IPS-20b (cell line): ENCODE data around the gene BCKDHB.
A peak's percentile ranks its signal among the peaks of the same experiment; 100 is the strongest.
"Not testable (repeated sequence)": the region's sequence is repeated elsewhere in the genome, so short reads cannot be mapped to it uniquely, and the experiment has no call there.

Experiments
- H3K27ac ChIP-seq: one replicate; pipeline ENCODE4 v1.5.1; 2013; ENCODE audit warnings: low read length
- H3K27me3 ChIP-seq: 2 replicates; pipeline ENCODE4 v1.6.1; 2013; ENCODE audit warnings: mild to moderate bottlenecking, low read length, inconsistent platforms; ENCODE audit not compliant: insufficient read depth
- H3K36me3 ChIP-seq: 2 replicates; pipeline ENCODE4 v1.6.1; 2013; ENCODE audit warnings: low read depth, mild to moderate bottlenecking, inconsistent platforms, low read length, moderate library complexity; ENCODE audit not compliant: insufficient read depth
- H3K4me1 ChIP-seq: 2 replicates; pipeline ENCODE4 v1.6.1; 2013; ENCODE audit warnings: mild to moderate bottlenecking, control low read depth, inconsistent platforms, low read length, moderate library complexity; ENCODE audit not compliant: insufficient read depth
- H3K4me3 ChIP-seq: 2 replicates; pipeline ENCODE4 v1.5.1; 2013; ENCODE audit warnings: mild to moderate bottlenecking, low read length, inconsistent platforms
- H3K9ac ChIP-seq: 2 replicates; pipeline ENCODE4 v1.6.1; 2013; ENCODE audit warnings: low read depth, mild to moderate bottlenecking, inconsistent platforms, low read length, moderate library complexity
- H3K9me3 ChIP-seq: 2 replicates; pipeline ENCODE4 v1.6.1; 2013; ENCODE audit warnings: mild to moderate bottlenecking, low read depth, low read length, inconsistent platforms; ENCODE audit not compliant: insufficient read depth

The BCKDHB gene

GRCh38 chr6:80106418-80107235 is at the start of gene BCKDHB:
TSS of gene BCKDHB (plus strand) at chr6:80106671. CDS start at chr6:80106694, 23 bp downstream.
- Histone ChIP-seq H3K4me3 (peak within 1 kb of the TSS; percentile 92), H3K4me1 (peaks cover 4% of the 10 kb centered on the region; the same call in 1 of the 2 replicates), H3K9ac (peak within 1 kb of the TSS; percentile 84), H3K27me3 (no peaks in the 10 kb centered on the region), H3K27ac (peak within 1 kb of the TSS; percentile 18), H3K9me3 (no peaks in the 10 kb centered on the region), H3K36me3 (no peaks in the 10 kb centered on the region)

DNA sequence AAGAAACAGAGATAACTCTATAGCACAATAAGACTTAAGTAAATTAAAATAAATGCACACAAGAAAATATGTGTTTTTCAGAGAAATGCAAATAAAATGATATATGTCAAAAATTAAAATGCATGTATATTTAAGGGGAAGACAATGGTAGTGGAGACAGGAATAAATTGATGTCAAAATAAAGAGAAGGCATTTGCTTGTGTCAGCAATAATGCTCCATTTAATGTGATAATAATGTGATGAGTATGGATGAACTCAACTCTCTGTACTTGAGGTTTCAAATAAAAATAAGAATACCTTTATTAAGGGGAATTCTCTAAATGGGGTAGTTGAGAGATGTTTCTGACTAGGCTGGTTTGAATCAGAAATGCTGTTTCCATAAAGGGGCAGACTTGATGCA is 45.7 kb upstream of the BCKDHB start:
- H3K36me3 ChIP-seq = no peaks in the 10 kb centered on the region
- H3K4me3 ChIP-seq = no peak overlapping the region
- H3K4me1 ChIP-seq = peaks cover 3% of the 10 kb centered on the region; the same call in 1 of the 2 replicates
- H3K9ac ChIP-seq = no peak overlapping the region
- H3K9me3 ChIP-seq = no peaks in the 10 kb centered on the region
- H3K27me3 ChIP-seq = no peaks in the 10 kb centered on the region
- H3K27ac ChIP-seq = no peak overlapping the region

DNA sequence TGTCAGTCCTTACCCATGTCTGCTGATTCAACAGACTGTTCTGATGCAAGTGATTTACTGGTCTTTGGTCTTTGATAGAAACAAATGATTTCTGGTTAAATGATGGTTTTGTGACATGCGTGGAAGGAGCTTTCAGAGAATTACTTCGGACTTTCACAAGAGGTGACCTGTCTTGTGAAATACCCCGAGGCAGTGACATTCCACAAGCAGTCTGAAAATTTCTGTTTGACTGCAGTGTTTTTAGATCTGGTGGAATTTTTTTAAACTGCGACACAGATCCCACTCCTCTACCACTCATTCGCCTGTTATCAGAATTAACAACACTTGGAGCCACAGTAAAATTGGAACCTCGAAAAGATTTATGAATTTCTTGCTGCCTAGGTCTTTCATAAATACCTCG is 38.3 kb upstream of the BCKDHB start:
- H3K9ac ChIP-seq, H3K27me3 ChIP-seq, H3K36me3 ChIP-seq, H3K27ac ChIP-seq, H3K9me3 ChIP-seq, H3K4me3 ChIP-seq, H3K4me1 ChIP-seq: not testable (repeated sequence)

- H3K9ac ChIP-seq, H3K4me1 ChIP-seq, H3K27me3 ChIP-seq, H3K27ac ChIP-seq, H3K9me3 ChIP-seq, H3K4me3 ChIP-seq, H3K36me3 ChIP-seq: not testable (repeated sequence)
Measured at GRCh38 chr6:80070431-80070830, 36.0 kb upstream of the BCKDHB start.

DNA sequence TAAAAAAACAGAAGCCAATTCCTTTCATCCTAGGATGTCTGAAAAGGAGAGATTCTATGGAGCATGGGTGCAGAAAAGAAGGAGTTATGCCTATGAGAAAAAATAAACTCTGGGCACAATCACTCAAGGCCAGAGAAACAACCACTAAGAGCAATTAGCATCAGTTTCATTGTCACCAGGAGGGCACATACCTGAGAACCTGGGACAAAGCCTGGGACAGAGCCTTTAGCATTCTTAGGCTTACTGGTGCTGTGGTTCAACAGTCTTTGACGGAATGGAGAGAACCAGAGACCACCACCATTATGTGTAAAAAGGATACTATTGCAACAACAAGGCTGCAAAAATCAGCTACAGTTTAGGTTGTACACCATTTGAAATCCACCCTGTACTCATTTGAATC is 29.4 kb upstream of the BCKDHB start:
- H3K36me3 ChIP-seq = no peaks in the 10 kb centered on the region
- no peak overlapping the region for H3K9ac ChIP-seq
- H3K9me3 ChIP-seq = no peaks in the 10 kb centered on the region
- 0 out of 2 replicates have a peak, but pooled peaks cover 3% of the 10 kb centered on the region for H3K4me1 ChIP-seq
- H3K4me3 ChIP-seq = no peak overlapping the region
- no peak overlapping the region for H3K27ac ChIP-seq
- no peaks in the 10 kb centered on the region for H3K27me3 ChIP-seq

GRCh38 chr6:80088637-80089036 is 17.8 kb upstream of the BCKDHB start:
- no peak overlapping the region for H3K4me3 ChIP-seq
- H3K9ac ChIP-seq = no peak overlapping the region
- no peaks in the 10 kb centered on the region for H3K36me3 ChIP-seq
- H3K27me3 ChIP-seq = no peaks in the 10 kb centered on the region
- H3K27ac ChIP-seq = no peak overlapping the region
- H3K9me3 ChIP-seq = no peaks in the 10 kb centered on the region
- no peaks in the 10 kb centered on the region for H3K4me1 ChIP-seq

- no peak overlapping the region for H3K9ac ChIP-seq
- H3K27ac ChIP-seq = no peak overlapping the region
- H3K4me3 ChIP-seq = no peak overlapping the region
- H3K9me3 ChIP-seq = no peaks in the 10 kb centered on the region
- H3K27me3 ChIP-seq = no peaks in the 10 kb centered on the region
- no peaks in the 10 kb centered on the region for H3K36me3 ChIP-seq
- H3K4me1 ChIP-seq = no peaks in the 10 kb centered on the region
Measured at GRCh38 chr6:80091506-80091905, 15.0 kb upstream of the BCKDHB start.

DNA sequence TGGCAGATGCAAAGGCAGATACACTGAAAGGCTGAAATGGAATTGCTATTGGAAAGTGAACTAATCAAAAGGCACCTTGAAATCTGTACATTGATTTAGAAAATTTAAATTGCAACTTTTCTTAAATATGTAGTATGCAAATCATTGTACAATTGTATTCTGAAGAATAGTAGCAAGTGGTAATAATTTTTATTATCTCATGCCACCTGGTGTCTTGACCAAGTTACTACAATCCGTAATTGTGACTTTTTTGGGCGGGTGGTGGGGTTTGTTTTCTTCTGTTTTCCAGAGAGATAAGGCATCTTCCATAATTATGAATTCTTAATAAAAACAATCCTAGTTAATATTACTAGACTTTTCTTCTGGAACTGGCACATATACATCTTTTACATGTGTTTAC is 12.5 kb upstream of the BCKDHB start:
- no peak overlapping the region for H3K4me3 ChIP-seq
- no peaks in the 10 kb centered on the region for H3K4me1 ChIP-seq
- H3K9me3 ChIP-seq = no peaks in the 10 kb centered on the region
- H3K9ac ChIP-seq = no peak overlapping the region
- H3K27me3 ChIP-seq = no peaks in the 10 kb centered on the region
- H3K36me3 ChIP-seq = no peaks in the 10 kb centered on the region
- H3K27ac ChIP-seq = no peak overlapping the region

DNA sequence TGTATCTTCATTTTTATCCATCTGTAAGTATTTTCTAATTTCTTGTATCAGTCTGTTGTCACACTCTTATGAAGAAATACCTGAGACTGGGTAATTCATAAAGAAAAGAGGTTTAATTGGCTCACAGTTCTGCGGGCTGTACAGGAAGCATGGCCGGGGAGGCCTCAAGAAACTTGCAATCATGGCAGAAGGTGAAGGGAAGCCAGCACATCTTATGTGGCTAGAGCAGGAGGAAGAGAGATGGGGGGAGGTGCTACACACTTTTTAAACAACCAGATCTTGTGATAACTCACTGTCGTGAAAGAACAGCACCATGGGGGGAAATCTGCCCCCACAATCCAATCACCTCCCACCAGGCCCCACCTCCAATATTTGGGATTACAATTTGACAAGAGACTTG is 10.9 kb upstream of the BCKDHB start:
- H3K9me3 ChIP-seq = no peaks in the 10 kb centered on the region
- no peak overlapping the region for H3K9ac ChIP-seq
- no peaks in the 10 kb centered on the region for H3K36me3 ChIP-seq
- no peaks in the 10 kb centered on the region for H3K4me1 ChIP-seq
- H3K4me3 ChIP-seq = no peak overlapping the region
- no peaks in the 10 kb centered on the region for H3K27me3 ChIP-seq
- H3K27ac ChIP-seq = no peak overlapping the region

DNA sequence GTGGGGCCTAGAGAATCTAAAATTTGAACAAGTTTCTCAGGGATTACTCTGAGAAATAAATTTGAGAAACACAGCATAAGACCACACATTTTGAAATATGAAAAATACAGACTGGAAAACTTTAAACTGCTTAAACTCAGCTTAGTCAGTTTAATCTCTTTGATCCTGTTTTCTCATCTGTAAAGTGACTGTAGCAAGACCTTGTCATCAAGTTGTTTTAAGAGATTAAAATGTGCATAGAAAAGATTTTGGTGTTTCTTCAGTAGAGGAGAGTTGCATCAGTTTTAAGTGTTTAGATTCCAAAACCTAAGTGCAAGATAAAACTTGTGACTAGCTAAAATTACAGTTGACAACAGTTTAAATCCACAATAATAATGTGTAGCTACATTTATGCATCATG is 8.1 kb upstream of the BCKDHB start:
- Histone ChIP-seq H3K4me1 (no peaks in the 10 kb centered on the region), H3K9ac (no peak overlapping the region), H3K4me3 (no peak overlapping the region), H3K27ac (no peak overlapping the region), H3K9me3 (no peaks in the 10 kb centered on the region), H3K36me3 (no peaks in the 10 kb centered on the region), H3K27me3 (no peaks in the 10 kb centered on the region)

- no peaks in the 10 kb centered on the region for H3K27me3 ChIP-seq
- no peak overlapping the region for H3K27ac ChIP-seq
- peaks cover 4% of the 10 kb centered on the region; the same call in 1 of the 2 replicates for H3K4me1 ChIP-seq
- H3K9me3 ChIP-seq = no peaks in the 10 kb centered on the region
- H3K4me3 ChIP-seq = no peak overlapping the region
- H3K9ac ChIP-seq = no peak overlapping the region
- H3K36me3 ChIP-seq = no peaks in the 10 kb centered on the region
Measured at GRCh38 chr6:80104520-80104919, 2.0 kb upstream of the BCKDHB start.

DNA sequence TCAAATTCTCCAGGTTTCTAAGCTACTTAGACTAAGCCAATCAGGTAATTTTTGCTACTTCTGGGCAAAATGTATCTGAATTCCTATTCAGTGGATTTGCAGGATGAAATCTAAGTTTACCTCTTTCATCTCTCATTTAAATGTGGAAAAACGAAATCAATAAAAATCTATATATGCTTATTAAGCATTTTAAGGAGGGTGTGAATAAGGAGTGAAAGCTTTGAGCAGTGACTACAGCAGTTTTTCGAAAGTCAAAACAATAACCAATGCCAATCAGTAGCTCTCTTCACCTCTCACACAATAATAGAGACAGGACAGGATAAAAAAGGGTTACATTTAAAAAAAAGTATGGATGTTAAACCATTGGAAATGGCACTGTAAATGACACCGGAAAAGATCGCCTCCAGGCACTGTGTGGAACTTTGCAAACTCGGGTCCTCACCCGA is 476 bp upstream of the BCKDHB start:
- Histone ChIP-seq H3K27me3 (no peaks in the 10 kb centered on the region), H3K36me3 (no peaks in the 10 kb centered on the region), H3K9ac (peak overlapping the region; percentile 61; the same call in 1 of the 2 replicates), H3K4me1 (peaks cover 4% of the 10 kb centered on the region; the same call in 1 of the 2 replicates), H3K9me3 (no peaks in the 10 kb centered on the region), H3K4me3 (peak overlapping the region; percentile 92), H3K27ac (peak overlapping the region; percentile 18)
